Neural progenitor cell (in vitro differentiated cells): ENCODE data around the gene ARHGAP30.

Source experiments
- CTCF ChIP-seq: fragments of 200-600 bp; sonication (generic); IDR thresholded peaks from 2 replicates; pipeline ENCODE4 v1.5.1; 2017; ENCODE audit warnings: antibody characterized with exemption, mild to moderate bottlenecking
- EZH2 ChIP-seq: fragments of 200-600 bp; sonication (generic); IDR thresholded peaks from 2 replicates; pipeline ENCODE4 v1.6.1; 2017; ENCODE audit warnings: antibody characterized with exemption, mild to moderate bottlenecking, moderate library complexity
- EZH2phosphoT487 ChIP-seq: fragments of 200-600 bp; sonication (generic); IDR thresholded peaks from 2 replicates; pipeline ENCODE4 v1.6.1; 2017; ENCODE audit warnings: antibody characterized with exemption

GRCh38 chr1:161059293-161059692 is 10.4 kb downstream of the ARHGAP30 start:
- no peak for TF ChIP-seq CTCF
- no peak for TF ChIP-seq EZH2phosphoT487
- TF ChIP-seq EZH2 = no peak
